ENCODE data around the gene TAAR9.

The TAAR9 gene

GRCh38 chr6:132537977-132538376 lies at the start of gene TAAR9:
TAAR9 (plus strand) TSS chr6:132538277; CDS start chr6:132538290, 13 bp downstream.
- no peak for DNase-seq

GRCh38 chr6:132489376-132489775 lies 48.7 kb upstream of the TAAR9 start:
- DNase-seq: no peak

- DNase-seq: no peak
Measured at GRCh38 chr6:132490024-132490423, 48.1 kb upstream of the TAAR9 start.

- DNase-seq: no peak
Measured at GRCh38 chr6:132490478-132491204, 47.4 kb upstream of the TAAR9 start.

- DNase-seq: no peak
Measured at GRCh38 chr6:132491303-132491702, 46.8 kb upstream of the TAAR9 start.

GRCh38 chr6:132491881-132492280 lies 46.2 kb upstream of the TAAR9 start:
- no peak for DNase-seq

GRCh38 chr6:132494954-132495353 lies 43.1 kb upstream of the TAAR9 start:
- no peak for DNase-seq

GRCh38 chr6:132495604-132496079 lies 42.4 kb upstream of the TAAR9 start:
- DNase-seq: no peak

- no peak for DNase-seq
Measured at GRCh38 chr6:132496519-132497180, 41.4 kb upstream of the TAAR9 start.

- DNase-seq: no peak
Measured at GRCh38 chr6:132498638-132499037, 39.4 kb upstream of the TAAR9 start.

GRCh38 chr6:132499757-132500156 lies 38.3 kb upstream of the TAAR9 start:
- DNase-seq: no peak

GRCh38 chr6:132504757-132505156 lies 33.3 kb upstream of the TAAR9 start:
- no peak for DNase-seq

- DNase-seq: no peak
Measured at GRCh38 chr6:132505158-132505557, 32.9 kb upstream of the TAAR9 start.

- no peak for DNase-seq
Measured at GRCh38 chr6:132506461-132506860, 31.6 kb upstream of the TAAR9 start.

GRCh38 chr6:132506869-132507808 lies 30.9 kb upstream of the TAAR9 start:
- no peak for DNase-seq

GRCh38 chr6:132511210-132511830 lies 26.8 kb upstream of the TAAR9 start:
- DNase-seq: no peak

- DNase-seq: no peak
Measured at GRCh38 chr6:132511831-132512220, 26.3 kb upstream of the TAAR9 start.

GRCh38 chr6:132512342-132512637 lies 25.8 kb upstream of the TAAR9 start:
- DNase-seq: no peak

GRCh38 chr6:132512638-132513632 lies 25.1 kb upstream of the TAAR9 start, which contains the start of gene STX7:
STX7 (minus strand) TSS chr6:132513116; CDS start chr6:132503530, 9,586 bp downstream.
- DNase-seq: peak; percentile 93

- no peak for DNase-seq
Measured at GRCh38 chr6:132513831-132514545, 24.1 kb upstream of the TAAR9 start.

GRCh38 chr6:132515386-132515785 lies 22.7 kb upstream of the TAAR9 start:
- DNase-seq: no peak
